BLaER1 (cell line): ENCODE measurements around the gene MFF.

Experiments
- H3K27ac ChIP-seq: shearing (Covaris generic); formaldehyde crosslinking; 2 replicates; pipeline ENCODE4 v1.8.1; 2022
- H3K27me3 ChIP-seq: shearing (Covaris generic); formaldehyde crosslinking; 2 replicates; pipeline ENCODE4 v1.8.1; 2022
- H3K36me3 ChIP-seq: shearing (Covaris generic); formaldehyde crosslinking; 2 replicates; pipeline ENCODE4 v1.8.1; 2022
- H3K4me1 ChIP-seq: shearing (Covaris generic); formaldehyde crosslinking; 2 replicates; pipeline ENCODE4 v1.8.1; 2022
- H3K4me2 ChIP-seq: shearing (Covaris generic); formaldehyde crosslinking; 2 replicates; pipeline ENCODE4 v1.8.1; 2022
- H3K4me3 ChIP-seq: shearing (Covaris generic); formaldehyde crosslinking; 2 replicates; pipeline ENCODE4 v1.8.1; 2022
- H3K9ac ChIP-seq: shearing (Covaris generic); formaldehyde crosslinking; 2 replicates; pipeline ENCODE4 v1.8.1; 2022
- H3K9me3 ChIP-seq: shearing (Covaris generic); formaldehyde crosslinking; 2 replicates; pipeline ENCODE4 v1.8.1; 2022
- H4K20me1 ChIP-seq: shearing (Covaris generic); formaldehyde crosslinking; 2 replicates; pipeline ENCODE4 v1.8.1; 2022
- Cebpa-rat ChIP-seq: shearing (Covaris generic); IDR thresholded peaks from 2 replicates; pipeline ENCODE4 v1.8.1; 2022

MFF gene

DNA sequence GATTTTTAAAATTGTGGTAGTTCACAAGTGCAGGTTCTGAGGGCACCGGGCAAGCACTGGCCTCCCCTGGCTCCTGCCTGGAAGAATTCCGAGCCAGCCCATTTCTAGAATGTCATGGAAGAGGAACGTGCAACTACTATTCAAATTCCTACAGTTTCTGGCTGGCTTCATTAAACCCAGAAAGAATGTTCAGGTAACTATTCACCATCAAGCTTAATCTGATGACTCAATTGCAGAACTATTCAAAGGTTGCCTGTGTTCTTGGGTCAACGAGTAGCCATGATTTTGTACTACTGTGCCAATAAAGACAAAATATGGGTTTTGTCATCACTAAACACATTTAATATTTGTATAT lies 14.3 kb upstream of the MFF start:
- no peak overlapping the region for H3K4me2 ChIP-seq

DNA sequence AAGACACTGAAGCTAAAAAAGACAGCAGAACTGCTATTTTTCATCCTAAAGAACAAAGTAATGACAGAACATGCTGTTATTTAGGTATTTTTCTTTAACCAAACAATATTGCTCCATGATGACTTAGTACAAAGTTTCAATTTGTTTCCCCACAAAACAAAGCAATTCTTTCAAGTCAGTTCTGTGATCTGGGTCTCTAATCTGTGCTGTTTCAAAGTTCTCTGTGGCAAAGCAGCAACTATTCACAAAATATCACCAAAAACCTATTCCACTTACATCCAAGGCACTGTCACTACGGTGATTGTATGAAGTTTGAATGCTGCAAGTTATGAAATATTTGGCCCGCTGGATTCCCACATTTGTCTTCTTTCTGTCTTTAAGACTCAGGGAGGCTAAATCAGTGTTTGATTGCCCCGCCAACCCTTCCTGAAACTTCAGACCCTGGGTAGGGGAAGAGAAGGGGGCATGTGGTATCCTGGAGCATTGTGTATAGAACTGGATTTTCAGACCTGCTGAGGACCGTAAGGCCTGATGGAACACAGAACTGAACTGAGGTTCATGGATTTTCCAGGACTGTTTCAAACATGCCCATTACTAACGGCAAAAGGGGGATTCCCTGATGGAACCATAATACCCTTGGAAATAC lies 13.1 kb upstream of the MFF start:
- Histone ChIP-seq H3K4me2 (no peak overlapping the region), H3K9me3 (no peaks in the 10 kb centered on the region), H3K4me1 (no peaks in the 10 kb centered on the region), H3K9ac (no peak overlapping the region), H3K36me3 (no peaks in the 10 kb centered on the region), H4K20me1 (no peaks in the 10 kb centered on the region), H3K4me3 (no peak overlapping the region), H3K27me3 (no peaks in the 10 kb centered on the region), H3K27ac (no peak overlapping the region)
- TF ChIP-seq Cebpa-rat = no peak

More for the DNA sequence above, 14.3 kb upstream of the MFF start:
- no peak overlapping the region for H3K9ac ChIP-seq
- H4K20me1 ChIP-seq = no peaks in the 10 kb centered on the region
- H3K9me3 ChIP-seq = no peaks in the 10 kb centered on the region
- no peaks in the 10 kb centered on the region for H3K4me1 ChIP-seq
- no peak overlapping the region for H3K4me3 ChIP-seq
- no peak for TF ChIP-seq Cebpa-rat
- H3K27ac ChIP-seq = no peak overlapping the region
- no peaks in the 10 kb centered on the region for H3K27me3 ChIP-seq
- H3K36me3 ChIP-seq = no peaks in the 10 kb centered on the region

DNA sequence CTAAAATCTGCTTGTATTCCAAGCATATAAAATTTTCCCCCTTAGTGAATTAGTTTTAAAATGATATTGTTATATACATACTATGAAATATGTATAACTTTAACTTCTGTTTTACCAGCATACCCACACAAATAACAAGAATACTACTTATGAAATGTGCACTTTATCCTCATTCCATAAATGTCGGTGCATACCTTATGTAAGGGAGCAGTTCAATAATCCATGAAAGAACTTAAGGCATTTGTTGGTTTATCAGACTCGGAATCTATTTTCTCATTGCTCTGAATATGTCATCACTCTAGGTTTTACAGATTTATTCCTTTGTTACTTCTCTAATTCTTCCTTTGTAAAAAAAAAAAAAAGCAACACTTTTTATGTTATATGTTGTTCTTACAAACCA lies 12.5 kb upstream of the MFF start:
- no peaks in the 10 kb centered on the region for H3K4me1 ChIP-seq

DNA sequence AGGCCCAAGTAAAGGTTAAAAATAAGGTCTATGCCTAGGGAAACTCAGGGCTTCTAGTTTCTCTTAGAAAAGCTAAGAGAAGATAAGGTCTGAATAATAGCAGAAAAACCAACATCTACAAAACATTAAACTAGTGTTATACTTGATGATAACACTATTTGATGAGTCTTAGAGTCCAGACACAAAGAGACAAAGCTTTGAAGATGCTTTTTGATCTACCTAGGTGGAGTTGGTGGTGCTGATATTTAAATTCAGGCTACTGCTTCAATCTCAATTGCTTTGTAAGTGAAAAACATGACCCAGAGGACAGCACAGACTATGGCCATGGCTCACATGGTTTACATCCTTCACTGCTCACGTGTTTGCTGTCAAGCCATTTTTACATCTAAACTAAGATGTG lies 11.7 kb upstream of the MFF start:
- Histone ChIP-seq H3K4me3 (no peak overlapping the region), H3K9ac (no peak overlapping the region), H3K4me1 (no peaks in the 10 kb centered on the region), H3K36me3 (no peaks in the 10 kb centered on the region), H3K27me3 (no peaks in the 10 kb centered on the region), H3K27ac (no peak overlapping the region), H4K20me1 (no peaks in the 10 kb centered on the region), H3K4me2 (no peak overlapping the region), H3K9me3 (0 out of 2 replicates have a peak, but pooled peaks cover 4% of the 10 kb centered on the region)
- TF ChIP-seq Cebpa-rat = no peak

More for the DNA sequence above, 12.5 kb upstream of the MFF start:
- Histone ChIP-seq H3K27ac (no peak overlapping the region), H3K4me3 (no peak overlapping the region), H3K27me3 (no peaks in the 10 kb centered on the region), H3K36me3 (no peaks in the 10 kb centered on the region), H3K9ac (no peak overlapping the region), H3K4me2 (no peak overlapping the region), H3K9me3 (no peaks in the 10 kb centered on the region), H4K20me1 (no peaks in the 10 kb centered on the region)
- no peak for TF ChIP-seq Cebpa-rat

DNA sequence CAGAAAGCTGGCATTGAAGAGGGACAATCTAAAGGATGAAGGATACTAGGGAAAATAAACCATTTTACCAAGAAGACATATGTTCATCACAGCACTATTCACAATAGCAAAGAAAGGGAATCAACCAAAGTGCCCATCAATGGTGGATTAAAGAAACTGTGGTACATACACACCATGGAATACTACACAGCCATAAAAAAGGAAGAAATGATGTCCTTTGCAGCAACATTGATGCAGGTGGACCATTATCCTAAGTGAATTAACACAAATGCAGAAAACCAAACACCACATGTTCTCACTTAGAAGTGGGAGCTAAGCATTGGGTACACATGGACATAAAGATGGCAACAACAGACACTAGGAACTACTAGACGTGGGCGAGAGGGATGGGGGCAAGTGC lies 7.2 kb upstream of the MFF start:
- Histone ChIP-seq H3K36me3 (0 out of 2 replicates have a peak, but pooled peaks cover 7% of the 10 kb centered on the region), H3K4me1 (no peaks in the 10 kb centered on the region), H4K20me1 (no peaks in the 10 kb centered on the region), H3K9ac (no peak overlapping the region), H3K9me3 (peaks cover 18% of the 10 kb centered on the region), H3K27ac (no peak overlapping the region), H3K4me3 (no peak overlapping the region), H3K4me2 (no peak overlapping the region), H3K27me3 (no peaks in the 10 kb centered on the region)
- no peak for TF ChIP-seq Cebpa-rat

DNA sequence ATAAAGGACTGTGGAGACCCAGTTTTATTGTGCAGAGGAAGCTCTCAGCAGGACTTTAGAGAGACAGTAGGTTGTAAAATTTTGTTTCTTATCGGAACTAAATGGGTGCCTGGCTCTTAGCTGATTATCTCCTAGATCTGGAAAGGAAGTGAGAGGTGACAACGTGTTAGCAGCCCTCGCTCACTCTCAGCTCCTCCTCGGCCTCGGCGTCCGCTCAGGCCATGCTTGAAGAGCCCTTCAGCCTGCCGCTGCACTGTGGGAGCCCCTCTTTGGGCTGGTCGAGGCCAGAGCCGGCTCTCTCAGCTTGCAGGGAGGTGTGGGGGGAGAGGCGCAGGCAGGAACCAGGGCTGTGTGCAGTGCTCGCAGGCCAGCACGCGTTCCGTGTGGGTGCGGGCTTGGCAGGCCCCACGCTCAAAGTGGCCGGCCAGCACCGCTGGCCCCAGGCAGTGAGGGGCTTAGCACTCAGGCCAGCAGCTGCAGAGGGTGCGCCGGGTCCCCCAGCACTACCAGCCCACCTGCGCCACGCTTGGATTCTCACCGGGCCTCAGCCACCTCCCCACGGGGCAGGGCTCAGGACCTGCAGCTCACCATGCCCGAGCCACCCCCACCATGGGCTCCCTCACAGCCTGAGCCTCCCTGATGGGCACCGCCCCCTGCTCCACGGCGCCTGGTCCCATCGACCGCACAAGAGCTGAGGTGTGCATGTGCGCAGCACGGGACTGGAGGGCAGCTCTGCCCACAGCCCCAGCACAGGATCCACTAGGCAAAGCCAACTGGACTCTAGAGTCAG lies 4.6 kb upstream of the MFF start:
- no peaks in the 10 kb centered on the region for H3K27me3 ChIP-seq
- H3K4me2 ChIP-seq = no peak overlapping the region
- H3K27ac ChIP-seq = no peak overlapping the region
- 0 out of 2 replicates have a peak, but pooled peaks cover 7% of the 10 kb centered on the region for H3K36me3 ChIP-seq
- peaks cover 22% of the 10 kb centered on the region for H3K9me3 ChIP-seq
- no peak for TF ChIP-seq Cebpa-rat
- H3K4me1 ChIP-seq = peaks cover 10% of the 10 kb centered on the region
- H4K20me1 ChIP-seq = no peaks in the 10 kb centered on the region
- H3K9ac ChIP-seq = no peak overlapping the region
- no peak overlapping the region for H3K4me3 ChIP-seq

DNA sequence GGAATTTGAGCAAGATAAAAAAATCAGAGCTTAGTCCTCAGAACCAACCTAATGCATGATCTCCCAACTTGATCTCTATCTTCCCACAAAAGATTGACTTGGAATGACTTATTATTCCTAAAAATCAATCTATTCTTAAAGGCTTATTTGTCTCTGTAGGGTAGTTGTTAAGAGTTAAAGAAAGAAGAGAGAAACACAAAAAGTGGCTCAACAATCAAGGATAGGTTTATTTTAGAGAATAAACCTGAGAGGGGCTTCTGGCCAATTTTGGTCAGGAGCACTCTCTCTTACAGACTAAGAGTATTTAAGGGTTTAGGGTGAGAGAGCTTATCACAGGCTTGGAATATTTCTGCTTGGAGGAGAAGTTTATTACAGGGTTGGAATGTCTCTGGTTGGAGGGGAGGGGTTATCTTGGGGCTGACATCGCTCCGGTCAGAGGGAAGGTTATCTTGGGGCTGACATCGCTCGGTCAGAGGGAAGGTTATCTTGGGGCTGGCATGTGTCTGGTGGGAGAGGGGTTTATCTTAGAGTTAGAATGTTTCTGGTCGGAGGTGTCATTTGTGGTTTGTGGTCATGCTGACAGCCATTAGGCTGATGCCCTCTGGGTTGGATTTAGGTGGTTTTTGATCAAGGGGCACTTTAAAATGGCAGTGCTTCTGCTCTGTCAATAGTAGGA lies 2.4 kb upstream of the MFF start:
- Histone ChIP-seq H3K9ac (no peak overlapping the region), H3K9me3 (peaks cover 22% of the 10 kb centered on the region), H3K27me3 (no peaks in the 10 kb centered on the region), H3K4me3 (no peak overlapping the region), H3K36me3 (0 out of 2 replicates have a peak, but pooled peaks cover 7% of the 10 kb centered on the region), H3K4me1 (peaks cover 26% of the 10 kb centered on the region), H4K20me1 (peaks cover 20% of the 10 kb centered on the region), H3K4me2 (no peak overlapping the region), H3K27ac (no peak overlapping the region)
- no peak for TF ChIP-seq Cebpa-rat

DNA sequence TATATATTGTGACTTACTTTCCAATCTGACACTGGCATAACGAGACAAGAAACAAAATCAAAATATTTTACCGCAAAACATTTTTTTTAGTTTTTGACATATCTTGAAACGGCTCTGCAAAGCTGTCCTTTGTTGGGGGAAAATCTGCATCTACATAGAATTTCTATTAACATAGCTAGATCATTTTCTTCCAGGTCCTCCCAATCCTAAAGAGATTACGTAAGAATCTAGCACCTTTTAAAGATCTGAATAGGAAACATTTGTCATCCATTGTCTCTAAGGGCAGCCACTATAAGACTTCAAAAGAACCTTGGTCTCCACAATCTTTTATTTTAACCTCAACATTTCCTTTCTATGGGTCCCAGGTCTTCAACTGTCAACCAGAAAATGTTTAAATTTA lies 1.2 kb upstream of the MFF start:
- no peak overlapping the region for H3K27ac ChIP-seq
- H3K4me1 ChIP-seq = peaks cover 30% of the 10 kb centered on the region
- 0 out of 2 replicates have a peak overlapping the region, but pooled peaks have one; percentile 88 for H3K4me3 ChIP-seq
- no peak overlapping the region for H3K9ac ChIP-seq
- H4K20me1 ChIP-seq = peaks cover 31% of the 10 kb centered on the region
- no peak; the same call in 1 of the 2 replicates for TF ChIP-seq Cebpa-rat
- H3K9me3 ChIP-seq = peaks cover 19% of the 10 kb centered on the region
- peaks cover 12% of the 10 kb centered on the region; the same call in 1 of the 2 replicates for H3K36me3 ChIP-seq
- H3K4me2 ChIP-seq = peak overlapping the region; percentile 85
- H3K27me3 ChIP-seq = no peaks in the 10 kb centered on the region

DNA sequence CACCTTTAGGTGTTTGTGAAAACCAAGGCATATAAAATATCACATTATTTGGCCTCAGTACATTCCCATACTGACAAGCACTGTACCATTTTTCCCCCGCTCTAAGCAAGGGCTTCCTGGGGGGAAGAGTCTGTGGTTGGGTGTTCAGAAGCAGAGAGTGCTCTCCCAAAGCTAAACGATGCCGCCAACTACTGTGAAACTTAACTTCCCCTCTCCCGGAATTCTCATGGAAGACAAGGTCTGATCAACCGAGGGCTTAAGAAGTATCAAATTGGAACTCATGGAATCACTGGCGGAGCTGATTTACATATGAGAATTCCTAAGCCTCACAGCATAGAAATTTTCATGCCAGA lies 433 bp upstream of the MFF start:
- H3K9me3 ChIP-seq = peaks cover 19% of the 10 kb centered on the region
- H3K27me3 ChIP-seq = no peaks in the 10 kb centered on the region
- H3K9ac ChIP-seq = peak overlapping the region; percentile 94
- TF ChIP-seq Cebpa-rat = no peak
- peaks cover 39% of the 10 kb centered on the region for H4K20me1 ChIP-seq
- peaks cover 14% of the 10 kb centered on the region; the same call in 1 of the 2 replicates for H3K36me3 ChIP-seq
- H3K4me2 ChIP-seq = peak overlapping the region; percentile 85
- peak overlapping the region; percentile 96 for H3K27ac ChIP-seq
- peaks cover 30% of the 10 kb centered on the region for H3K4me1 ChIP-seq
- H3K4me3 ChIP-seq = peak overlapping the region; percentile 88

DNA sequence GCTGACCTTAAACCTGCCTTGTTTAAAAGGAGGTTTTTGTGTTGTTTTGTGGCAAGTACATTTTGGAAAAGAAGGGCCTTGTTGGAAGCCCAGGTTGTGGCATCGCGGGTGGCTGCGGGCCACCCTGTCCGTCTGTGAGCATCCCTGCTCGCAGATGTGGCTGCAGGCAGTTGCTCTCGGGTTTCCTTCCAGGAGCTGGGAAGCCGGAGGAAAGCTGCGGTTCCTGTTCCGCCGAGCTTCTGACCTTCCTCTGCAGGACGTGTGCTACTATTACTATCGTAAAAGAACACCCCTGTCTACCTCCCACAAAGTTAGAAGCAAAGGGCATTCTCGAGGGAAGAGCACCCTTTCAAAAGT lies 766 bp downstream of the MFF start:
- Histone ChIP-seq H3K4me2 (peak overlapping the region; percentile 95), H3K4me1 (peaks cover 30% of the 10 kb centered on the region), H4K20me1 (peaks cover 49% of the 10 kb centered on the region), H3K27me3 (no peaks in the 10 kb centered on the region), H3K36me3 (peaks cover 19% of the 10 kb centered on the region), H3K4me3 (peak overlapping the region; percentile 88), H3K9me3 (peaks cover 19% of the 10 kb centered on the region), H3K27ac (peak overlapping the region; percentile 96), H3K9ac (peak overlapping the region; percentile 94)
- no peak for TF ChIP-seq Cebpa-rat
